Stomach (tissue), 4 donors: Measurements from ENCODE around the gene CYP4F22.

Source experiments
- POLR2A ChIP-seq, 4 donors: fragments of 450-650 bp; IDR thresholded peaks; one replicate each; pipeline ENCODE4 v1.6.1; 2016; ENCODE audit warnings: antibody characterized with exemption in 4 of 4, control low read depth in 2 of 4, mild to moderate bottlenecking in 1 of 4, moderate library complexity in 1 of 4
- POLR2AphosphoS5 ChIP-seq, 3 donors: sonication (generic); formaldehyde crosslinking; IDR thresholded peaks; one replicate each; pipeline ENCODE4 v1.6.1; 2016; ENCODE audit warnings: antibody characterized with exemption in 3 of 3
- TF ChIP-seq, protein P1 (sequence below), 7 experiments: fragments of 450-650 bp in 4 of 7; fragments of 200-600 bp in 3 of 7; sonication (generic) in 3 of 7; IDR thresholded peaks; one replicate each; pipeline ENCODE4 v1.5.1; 2016 to 2019; ENCODE audit warnings: antibody characterized with exemption in 7 of 7, control low read depth in 2 of 7, mild to moderate bottlenecking in 1 of 7

- no peak for TF ChIP-seq POLR2A (IDR thresholded peaks at IDR 0.05)
- TF ChIP-seq, protein P1, sequence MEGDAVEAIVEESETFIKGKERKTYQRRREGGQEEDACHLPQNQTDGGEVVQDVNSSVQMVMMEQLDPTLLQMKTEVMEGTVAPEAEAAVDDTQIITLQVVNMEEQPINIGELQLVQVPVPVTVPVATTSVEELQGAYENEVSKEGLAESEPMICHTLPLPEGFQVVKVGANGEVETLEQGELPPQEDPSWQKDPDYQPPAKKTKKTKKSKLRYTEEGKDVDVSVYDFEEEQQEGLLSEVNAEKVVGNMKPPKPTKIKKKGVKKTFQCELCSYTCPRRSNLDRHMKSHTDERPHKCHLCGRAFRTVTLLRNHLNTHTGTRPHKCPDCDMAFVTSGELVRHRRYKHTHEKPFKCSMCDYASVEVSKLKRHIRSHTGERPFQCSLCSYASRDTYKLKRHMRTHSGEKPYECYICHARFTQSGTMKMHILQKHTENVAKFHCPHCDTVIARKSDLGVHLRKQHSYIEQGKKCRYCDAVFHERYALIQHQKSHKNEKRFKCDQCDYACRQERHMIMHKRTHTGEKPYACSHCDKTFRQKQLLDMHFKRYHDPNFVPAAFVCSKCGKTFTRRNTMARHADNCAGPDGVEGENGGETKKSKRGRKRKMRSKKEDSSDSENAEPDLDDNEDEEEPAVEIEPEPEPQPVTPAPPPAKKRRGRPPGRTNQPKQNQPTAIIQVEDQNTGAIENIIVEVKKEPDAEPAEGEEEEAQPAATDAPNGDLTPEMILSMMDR (IDR thresholded peaks at IDR 0.05): no peak
- no peak for TF ChIP-seq POLR2AphosphoS5 (IDR thresholded peaks at IDR 0.05)
Measured at GRCh38 chr19:15488489-15489226, 19.7 kb upstream of the CYP4F22 start.
